Left hindlimb (tissue), 1 donor: Measurements from ENCODE around the gene RPL36A.

Experiments used
- DNase-seq: peaks from one replicate; pipeline ENCODE4 v3.0.0-alpha.2; 2018

The RPL36A gene

DNA sequence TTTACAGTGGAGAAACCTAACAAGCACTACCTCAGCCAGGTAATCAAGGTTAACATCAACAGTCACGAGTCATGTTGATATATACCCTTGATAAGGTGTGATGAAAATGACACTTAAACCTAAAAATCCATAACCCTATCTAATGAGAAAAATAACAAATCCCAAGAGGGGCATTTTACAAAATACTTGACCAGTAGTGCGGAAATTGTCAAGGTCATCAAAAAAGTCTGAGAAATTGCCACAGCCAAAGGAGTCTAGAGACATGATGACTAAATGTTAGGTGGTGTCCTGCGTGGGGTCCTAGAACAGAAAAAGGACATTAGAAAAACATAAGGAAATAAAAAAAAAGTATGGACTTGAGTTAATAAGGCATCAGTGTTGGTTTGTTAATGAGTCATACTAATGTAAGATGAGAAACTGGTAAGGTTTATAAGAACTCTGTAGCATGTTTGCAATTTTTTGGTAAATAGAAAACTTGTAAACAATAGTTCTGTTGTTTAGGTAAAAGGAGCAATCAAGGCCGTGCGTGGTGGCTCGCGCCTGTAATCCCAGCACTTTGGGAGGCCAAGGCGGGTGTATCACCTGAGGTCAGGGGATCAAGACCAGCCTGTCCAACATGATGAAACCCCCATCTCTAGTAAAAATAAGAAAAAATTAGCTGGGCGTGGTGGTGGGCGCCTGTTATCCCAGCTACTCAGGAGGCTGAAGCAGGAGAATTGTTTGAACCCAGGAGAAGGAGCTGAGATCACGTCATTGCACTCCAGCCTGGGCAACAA is 2.9 kb downstream of the RPL36A start:
- no peak for DNase-seq

GRCh38 chrX:101394372-101394771 is 3.6 kb downstream of the RPL36A start:
- DNase-seq, result no peak

DNA sequence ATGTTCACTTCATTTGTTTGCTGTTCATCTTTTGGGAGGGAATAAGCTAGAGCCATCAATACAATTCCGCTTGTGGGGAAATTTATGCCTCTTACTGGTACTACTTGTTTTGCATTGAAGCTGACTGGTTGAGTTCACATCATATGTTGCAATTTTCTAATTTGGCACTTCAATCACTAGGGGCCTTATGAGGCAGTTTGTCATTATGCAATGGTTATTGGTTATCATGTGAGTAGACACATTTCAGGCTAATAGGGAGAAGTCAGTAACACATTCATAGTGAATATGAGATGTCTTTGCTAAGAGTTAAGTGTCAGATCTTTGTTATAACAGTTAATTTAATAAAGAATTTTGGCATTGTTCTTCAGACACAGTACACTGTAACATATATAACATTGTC is 5.0 kb downstream of the RPL36A start:
- DNase-seq, result no peak

- DNase-seq, result no peak
Measured at GRCh38 chrX:101397779-101398178, 7.0 kb downstream of the RPL36A start.

DNA sequence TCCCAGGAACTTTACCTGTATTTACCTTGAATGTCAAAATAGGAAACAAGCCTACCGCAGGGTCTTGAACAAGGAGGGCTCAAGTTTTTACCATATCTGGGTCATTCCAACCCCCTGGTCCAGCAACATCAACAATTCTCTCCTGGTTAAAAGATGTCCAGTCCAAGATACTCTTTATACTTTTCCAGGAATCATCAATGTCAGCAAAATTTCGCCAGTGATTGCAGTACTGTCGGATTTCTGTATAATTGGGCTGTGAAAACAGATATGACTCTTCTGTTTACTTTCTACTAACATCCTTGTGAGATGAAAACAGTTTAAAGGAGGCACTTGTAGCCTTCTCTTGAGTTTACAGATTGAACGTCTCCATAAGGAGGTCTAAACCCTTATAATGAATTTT is 7.9 kb downstream of the RPL36A start:
- DNase-seq, result no peak

DNA sequence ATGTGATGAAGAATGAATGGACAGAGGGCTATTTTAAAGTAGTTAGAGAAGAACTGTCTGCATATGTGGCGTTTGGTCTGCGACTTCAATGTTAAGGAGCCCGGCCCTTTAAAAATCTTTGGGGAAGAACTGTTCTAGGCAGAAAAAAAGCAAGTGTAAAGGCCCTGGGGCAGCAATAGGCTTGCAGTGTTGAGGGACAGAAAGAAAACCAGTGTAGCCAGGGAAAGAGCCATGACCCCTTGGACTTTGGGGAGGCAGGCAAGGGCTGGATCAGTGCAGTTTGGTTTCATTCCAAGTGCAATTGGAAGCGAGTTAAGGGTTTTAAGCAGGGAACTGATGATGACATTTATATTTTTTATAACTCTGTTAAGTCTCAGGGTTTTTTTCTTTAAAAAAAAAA is 9.0 kb downstream of the RPL36A start:
- no peak for DNase-seq

DNA sequence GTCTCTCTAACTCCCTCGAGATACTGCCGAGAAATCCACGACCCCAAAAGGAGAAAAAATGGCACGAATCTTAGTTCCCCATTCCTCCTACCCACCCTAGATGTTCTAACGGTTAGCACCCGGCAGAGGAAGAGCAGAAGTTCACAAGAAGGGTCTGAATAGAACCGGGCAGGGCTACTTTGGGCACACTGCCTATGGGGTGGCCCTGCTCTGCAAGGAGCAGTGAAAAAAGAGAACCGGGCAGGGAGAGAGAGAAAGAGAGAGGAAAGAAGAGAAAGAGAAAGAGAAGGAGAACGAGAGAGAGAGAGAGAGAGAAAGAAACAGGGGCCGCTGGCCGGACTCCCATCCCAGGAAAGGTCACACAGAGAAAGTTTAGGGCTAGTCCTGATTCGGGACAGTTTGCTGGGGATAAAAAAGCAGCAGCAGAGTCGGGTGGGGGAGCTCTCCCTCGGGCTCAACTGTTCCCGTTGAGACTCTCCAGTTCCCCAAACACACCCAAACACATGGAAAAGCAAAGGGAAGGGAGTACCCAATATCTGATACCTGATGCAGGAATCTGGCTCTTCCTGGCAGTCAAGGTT is 16.4 kb downstream of the RPL36A start:
- no peak for DNase-seq

GRCh38 chrX:101407748-101408531 is 17.1 kb downstream of the RPL36A start, which contains the start of the genes GLA and HNRNPH2:
Gene GLA (minus strand): TSS chrX:101407925. CDS start chrX:101407903, 22 bp downstream.
Gene HNRNPH2 (plus strand): TSS chrX:101408222. CDS start chrX:101411989, 3,767 bp downstream.
- DNase-seq, result peak; percentile 93

GRCh38 chrX:101408532-101408841 is 17.7 kb downstream of the RPL36A start:
- no peak for DNase-seq

DNA sequence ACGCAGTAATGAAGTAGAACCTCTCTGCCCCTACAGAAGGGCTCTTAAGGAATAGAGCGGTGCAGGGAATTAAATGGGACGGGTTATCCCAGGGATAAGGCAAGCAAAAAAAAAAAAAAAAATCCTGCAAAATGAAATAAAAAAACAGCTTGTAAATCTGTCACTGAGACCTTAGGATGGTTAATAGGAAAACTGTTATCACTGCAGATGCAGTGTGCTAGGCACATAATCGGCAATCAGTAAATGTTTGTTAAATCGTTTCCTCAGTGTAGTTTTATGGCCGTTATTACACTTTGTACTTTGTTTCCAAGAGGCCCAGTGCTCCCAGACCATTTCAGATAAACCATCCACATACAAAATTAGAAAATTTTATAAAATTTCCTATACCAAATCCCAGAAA is 18.2 kb downstream of the RPL36A start:
- DNase-seq, result no peak

GRCh38 chrX:101410461-101410860 is 19.6 kb downstream of the RPL36A start:
- no peak for DNase-seq

DNA sequence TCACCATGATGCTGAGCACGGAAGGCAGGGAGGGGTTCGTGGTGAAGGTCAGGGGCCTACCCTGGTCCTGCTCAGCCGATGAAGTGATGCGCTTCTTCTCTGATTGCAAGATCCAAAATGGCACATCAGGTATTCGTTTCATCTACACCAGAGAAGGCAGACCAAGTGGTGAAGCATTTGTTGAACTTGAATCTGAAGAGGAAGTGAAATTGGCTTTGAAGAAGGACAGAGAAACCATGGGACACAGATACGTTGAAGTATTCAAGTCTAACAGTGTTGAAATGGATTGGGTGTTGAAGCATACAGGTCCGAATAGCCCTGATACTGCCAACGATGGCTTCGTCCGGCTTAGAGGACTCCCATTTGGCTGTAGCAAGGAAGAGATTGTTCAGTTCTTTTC is 21.2 kb downstream of the RPL36A start:
- DNase-seq, result no peak

GRCh38 chrX:101415180-101416145 is 24.7 kb downstream of the RPL36A start:
- no peak for DNase-seq

DNA sequence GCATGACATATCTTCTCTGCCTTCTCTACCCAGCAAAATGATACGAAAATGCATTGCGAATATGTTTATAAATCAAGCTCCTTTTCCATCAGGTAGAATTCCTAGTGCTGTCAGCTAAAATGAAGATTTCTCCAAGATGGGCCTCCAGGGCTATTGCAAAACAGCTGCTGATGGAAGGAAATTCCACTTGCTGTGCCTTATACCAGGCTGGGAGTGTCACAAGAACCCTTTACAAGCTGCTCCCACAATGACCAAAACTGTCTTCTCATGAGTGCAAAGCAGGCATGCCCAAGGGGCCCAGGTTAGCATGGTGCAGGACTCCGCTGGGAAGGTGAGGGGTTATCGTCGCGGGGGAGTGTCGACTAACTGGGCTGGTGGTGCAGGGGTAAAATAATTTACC is 25.9 kb downstream of the RPL36A start:
- no peak for DNase-seq

DNA sequence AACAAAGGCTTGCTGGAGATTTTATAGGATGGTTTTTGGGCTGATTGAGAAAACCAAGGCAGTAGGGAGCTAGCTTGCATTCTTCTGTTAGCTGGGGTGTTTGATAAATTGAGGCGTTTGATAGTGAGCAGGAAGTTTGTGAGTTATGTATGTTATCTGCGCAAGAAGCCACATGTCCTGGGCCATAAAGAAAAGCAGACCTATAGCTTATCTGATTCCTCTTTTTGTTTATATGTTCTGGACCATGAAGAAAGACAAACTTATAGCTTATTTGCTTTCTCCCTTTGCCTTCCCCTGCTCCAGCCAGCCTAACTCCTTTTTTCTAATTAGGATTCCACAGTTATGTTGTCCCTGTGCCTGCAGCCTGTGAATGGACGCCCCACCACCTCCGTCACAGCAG is 26.4 kb downstream of the RPL36A start:
- no peak for DNase-seq

GRCh38 chrX:101417981-101418841 is 27.4 kb downstream of the RPL36A start:
- peak; percentile 79 for DNase-seq

GRCh38 chrX:101419489-101419888 is 28.7 kb downstream of the RPL36A start:
- DNase-seq, result no peak

DNA sequence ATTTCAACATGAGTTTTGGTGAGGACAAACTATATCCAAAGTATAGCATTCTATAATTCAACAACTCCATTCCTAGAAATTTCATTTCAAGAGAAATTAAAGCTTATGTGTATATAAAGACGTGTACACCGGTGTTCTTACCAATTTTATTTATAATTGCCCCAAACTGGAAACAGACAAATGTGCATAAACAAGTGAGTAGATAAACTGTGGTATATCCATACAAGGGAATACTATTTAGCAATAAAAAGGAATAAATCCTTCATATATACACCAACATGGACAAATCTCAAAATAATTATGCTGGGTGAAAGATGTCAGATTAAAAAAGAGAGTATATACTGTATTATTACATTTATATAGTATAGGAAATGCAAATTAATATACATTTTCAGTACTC is 37.1 kb downstream of the RPL36A start:
- no peak for DNase-seq

DNA sequence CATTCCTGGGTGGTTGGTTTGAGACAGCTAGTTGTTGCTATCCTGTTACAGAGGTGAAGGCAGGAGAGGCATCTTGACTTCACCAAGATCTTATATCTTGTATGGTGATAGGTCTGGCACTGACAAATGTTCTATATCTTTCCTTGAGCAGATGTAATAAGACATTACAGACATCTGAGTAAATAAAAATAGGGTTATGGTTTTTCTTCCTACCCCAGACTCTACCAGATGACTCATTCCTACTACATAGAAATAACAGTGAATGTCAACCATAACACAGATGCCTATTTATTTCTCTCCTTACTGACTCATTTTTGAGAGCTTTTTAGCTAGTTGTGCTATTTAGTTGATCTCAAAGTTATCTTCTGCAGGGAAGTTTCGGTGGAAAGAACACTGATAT is 39.1 kb downstream of the RPL36A start:
- DNase-seq, result no peak

GRCh38 chrX:101430457-101431078 is 39.8 kb downstream of the RPL36A start:
- DNase-seq, result no peak

DNA sequence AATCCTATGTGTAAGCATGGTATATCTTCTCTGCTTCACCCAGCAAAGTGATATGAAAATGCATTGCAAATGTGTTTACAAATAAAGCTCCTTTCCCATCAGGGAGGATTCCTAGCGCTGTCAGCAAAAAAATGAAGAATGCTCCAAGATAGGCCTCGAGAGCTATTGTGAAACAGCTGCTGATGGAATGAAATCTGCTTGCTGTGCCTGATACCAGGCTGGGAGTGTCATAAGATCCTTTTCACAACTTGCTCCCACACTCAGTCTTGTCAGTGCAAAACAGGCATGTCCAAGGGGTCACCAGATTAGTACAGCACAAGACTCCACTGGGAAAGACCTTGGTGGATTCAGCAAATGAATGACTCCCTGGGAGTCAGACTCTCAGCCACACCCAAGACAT is 51.3 kb downstream of the RPL36A start:
- DNase-seq, result no peak
